Heart left ventricle (tissue), 13 donors: Measurements from ENCODE around the gene NFXL1.

ENCODE experiments used
- POLR2A ChIP-seq, 2 donors: fragments of 450-650 bp; IDR thresholded peaks; one replicate each; pipeline ENCODE4 v1.6.1; 2017; ENCODE audit warnings: antibody characterized with exemption in 2 of 2, mild to moderate bottlenecking in 2 of 2, moderate library complexity in 2 of 2
- TF ChIP-seq, protein P1 (sequence below), 12 donors: fragments of 200-600 bp; sonication (generic) in 4 of 12; IDR thresholded peaks; one replicate each; pipeline versions ENCODE4 v1.5.0 to v1.8.0; 2018 to 2022; ENCODE audit warnings: antibody characterized with exemption in 12 of 12, mild to moderate bottlenecking in 5 of 12
- donor health status: ischemic (EF 13 %, LVEDD 7.1; RV severe dilation, severe dysfunction).
- donor health status: DM: no; HTN: yes; CAD: no.
- donor health status: DM: no; HTN: no; CAD: no.
- donor health status: ischemic (EF 25% LVEDD 6.9; RV normal size, moderate dysfunction).
- donor health status: ischemic (EF 25% LVEDD 5.7; RV mildly dilated, moderate dysfunction).
- donor health status: ischemic (EF 35%, LVEDD 5.7; RV mildly dilated, moderate dysfunction).
- donor health status: nonischemic (EF 11% LVEDD 7.7; RV severe dilation, severe dysfunction).
- donor health status: DM: yes; HTN: yes; CAD: no.
- donor health status: PGD.
- donor health status: ischemic (EF 29% LVEDD 5.4; RV normal size, mild dysfunction).
- donor health status: nonischemic (EF 23%, LVEDD 6.1; RV moderate dilation, normal function).

DNA sequence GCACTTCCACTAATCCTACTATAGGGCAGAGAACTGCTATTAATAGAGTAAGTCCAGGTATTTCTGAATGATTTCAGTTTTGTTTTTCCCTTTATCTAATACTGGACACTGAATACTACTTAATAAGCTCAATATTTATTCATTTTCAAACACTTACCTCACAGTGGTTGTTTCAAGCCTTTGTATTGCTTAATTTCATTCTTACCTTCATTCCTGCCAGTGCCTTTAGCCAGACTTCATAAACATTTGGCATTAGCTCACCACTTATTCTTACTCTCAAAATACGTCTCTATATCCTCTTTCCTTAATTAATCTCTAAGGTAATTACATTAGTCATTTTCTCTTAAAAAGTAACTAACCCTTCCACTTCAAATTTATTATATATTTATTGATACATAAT, 57.7 kb downstream of the NFXL1 start:
- TF ChIP-seq, protein P1, sequence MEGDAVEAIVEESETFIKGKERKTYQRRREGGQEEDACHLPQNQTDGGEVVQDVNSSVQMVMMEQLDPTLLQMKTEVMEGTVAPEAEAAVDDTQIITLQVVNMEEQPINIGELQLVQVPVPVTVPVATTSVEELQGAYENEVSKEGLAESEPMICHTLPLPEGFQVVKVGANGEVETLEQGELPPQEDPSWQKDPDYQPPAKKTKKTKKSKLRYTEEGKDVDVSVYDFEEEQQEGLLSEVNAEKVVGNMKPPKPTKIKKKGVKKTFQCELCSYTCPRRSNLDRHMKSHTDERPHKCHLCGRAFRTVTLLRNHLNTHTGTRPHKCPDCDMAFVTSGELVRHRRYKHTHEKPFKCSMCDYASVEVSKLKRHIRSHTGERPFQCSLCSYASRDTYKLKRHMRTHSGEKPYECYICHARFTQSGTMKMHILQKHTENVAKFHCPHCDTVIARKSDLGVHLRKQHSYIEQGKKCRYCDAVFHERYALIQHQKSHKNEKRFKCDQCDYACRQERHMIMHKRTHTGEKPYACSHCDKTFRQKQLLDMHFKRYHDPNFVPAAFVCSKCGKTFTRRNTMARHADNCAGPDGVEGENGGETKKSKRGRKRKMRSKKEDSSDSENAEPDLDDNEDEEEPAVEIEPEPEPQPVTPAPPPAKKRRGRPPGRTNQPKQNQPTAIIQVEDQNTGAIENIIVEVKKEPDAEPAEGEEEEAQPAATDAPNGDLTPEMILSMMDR (IDR thresholded peaks at IDR 0.05): no peak
- no peak for TF ChIP-seq POLR2A (IDR thresholded peaks at IDR 0.05)
